GM23338 (cell line): Measurements from ENCODE around the gene ACBD4.

Experiments
- CREB1 ChIP-seq: fragments of 250-450 bp; sonication (Bioruptor Pico); IDR thresholded peaks from 2 replicates; pipeline ENCODE4 v1.5.0; 2020; ENCODE audit warnings: low read depth, mild to moderate bottlenecking, moderate library complexity
- EZH2 ChIP-seq: fragments of 200-600 bp; sonication (generic); IDR thresholded peaks from one replicate; pipeline ENCODE4 v1.8.0; 2017; ENCODE audit warnings: antibody characterized with exemption, mild to moderate bottlenecking, low read depth; ENCODE audit not compliant: unreplicated experiment
- EZH2phosphoT487 ChIP-seq: fragments of 200-600 bp; sonication (generic); IDR thresholded peaks from one replicate; pipeline ENCODE4 v1.8.1; 2018; ENCODE audit warnings: antibody characterized with exemption; ENCODE audit not compliant: unreplicated experiment
- NANOG ChIP-seq: IDR thresholded peaks from 2 replicates; pipeline ENCODE4 v1.6.1; 2016; ENCODE audit warnings: antibody characterized with exemption, borderline replicate concordance
- POLR2AphosphoS5 ChIP-seq: IDR thresholded peaks from 2 replicates; pipeline ENCODE4 v1.6.1; 2016; ENCODE audit warnings: antibody characterized with exemption, low read depth
- TF ChIP-seq, protein P1 (sequence below), 2 experiments: fragments of 200-600 bp in 1 of 2; sonication (generic) in 1 of 2; conservative IDR thresholded peaks; 2 replicates each; pipeline versions ENCODE4 v1.5.1 to v1.6.1; 2016 to 2017; ENCODE audit warnings: antibody characterized with exemption in 2 of 2, low read depth in 2 of 2, mild to moderate bottlenecking in 2 of 2, moderate library complexity in 1 of 2
- TF ChIP-seq, protein P2 (sequence below): IDR thresholded peaks from one replicate; pipeline ENCODE4 v1.6.1; 2018; ENCODE audit warnings: antibody characterized with exemption; ENCODE audit not compliant: unreplicated experiment

DNA sequence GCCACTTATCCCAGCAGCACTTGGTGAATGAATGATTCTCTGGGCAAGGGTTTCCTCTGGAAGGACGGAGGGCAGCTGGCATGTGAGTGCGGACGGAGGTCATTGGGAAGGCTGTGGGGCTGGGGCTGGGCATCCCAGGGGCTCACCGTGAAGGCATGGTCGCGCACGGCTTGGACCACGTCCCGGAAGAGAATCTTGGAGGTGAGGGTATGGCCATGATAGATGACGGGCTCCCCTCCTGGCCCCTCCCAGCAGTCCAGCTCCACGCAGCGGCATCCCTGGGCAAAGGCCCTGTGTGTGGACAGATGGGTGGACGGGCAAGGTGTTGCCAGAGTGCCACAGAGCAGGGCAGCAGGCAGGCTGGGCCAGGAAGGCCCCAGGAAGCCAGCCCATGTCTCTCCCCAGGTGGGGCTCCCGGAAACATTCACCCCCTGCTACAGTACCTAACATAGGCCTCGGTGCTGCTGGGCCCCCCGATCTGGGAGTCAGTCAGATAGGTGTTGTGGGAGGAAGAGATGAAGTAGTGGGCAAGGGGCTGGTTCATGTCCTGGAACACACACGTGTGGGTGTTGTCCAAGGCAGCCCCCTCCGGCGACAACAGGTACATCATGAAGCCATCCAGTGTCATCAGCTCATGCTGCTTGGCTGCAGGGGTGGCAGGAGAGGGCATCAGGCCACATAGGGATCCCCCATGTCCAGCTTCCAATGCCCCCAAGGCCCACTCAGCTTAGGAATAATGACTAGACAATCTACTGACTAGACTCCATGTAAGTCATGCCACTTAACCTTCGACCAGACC, 17.4 kb upstream of the ACBD4 start:
- no peak for TF ChIP-seq POLR2AphosphoS5
- TF ChIP-seq, protein P1, sequence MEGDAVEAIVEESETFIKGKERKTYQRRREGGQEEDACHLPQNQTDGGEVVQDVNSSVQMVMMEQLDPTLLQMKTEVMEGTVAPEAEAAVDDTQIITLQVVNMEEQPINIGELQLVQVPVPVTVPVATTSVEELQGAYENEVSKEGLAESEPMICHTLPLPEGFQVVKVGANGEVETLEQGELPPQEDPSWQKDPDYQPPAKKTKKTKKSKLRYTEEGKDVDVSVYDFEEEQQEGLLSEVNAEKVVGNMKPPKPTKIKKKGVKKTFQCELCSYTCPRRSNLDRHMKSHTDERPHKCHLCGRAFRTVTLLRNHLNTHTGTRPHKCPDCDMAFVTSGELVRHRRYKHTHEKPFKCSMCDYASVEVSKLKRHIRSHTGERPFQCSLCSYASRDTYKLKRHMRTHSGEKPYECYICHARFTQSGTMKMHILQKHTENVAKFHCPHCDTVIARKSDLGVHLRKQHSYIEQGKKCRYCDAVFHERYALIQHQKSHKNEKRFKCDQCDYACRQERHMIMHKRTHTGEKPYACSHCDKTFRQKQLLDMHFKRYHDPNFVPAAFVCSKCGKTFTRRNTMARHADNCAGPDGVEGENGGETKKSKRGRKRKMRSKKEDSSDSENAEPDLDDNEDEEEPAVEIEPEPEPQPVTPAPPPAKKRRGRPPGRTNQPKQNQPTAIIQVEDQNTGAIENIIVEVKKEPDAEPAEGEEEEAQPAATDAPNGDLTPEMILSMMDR (conservative IDR thresholded peaks at IDR 0.05; ENCODE audit: low read depth in 2 of 2), result no peak
- no peak for TF ChIP-seq NANOG
- TF ChIP-seq, protein P2, sequence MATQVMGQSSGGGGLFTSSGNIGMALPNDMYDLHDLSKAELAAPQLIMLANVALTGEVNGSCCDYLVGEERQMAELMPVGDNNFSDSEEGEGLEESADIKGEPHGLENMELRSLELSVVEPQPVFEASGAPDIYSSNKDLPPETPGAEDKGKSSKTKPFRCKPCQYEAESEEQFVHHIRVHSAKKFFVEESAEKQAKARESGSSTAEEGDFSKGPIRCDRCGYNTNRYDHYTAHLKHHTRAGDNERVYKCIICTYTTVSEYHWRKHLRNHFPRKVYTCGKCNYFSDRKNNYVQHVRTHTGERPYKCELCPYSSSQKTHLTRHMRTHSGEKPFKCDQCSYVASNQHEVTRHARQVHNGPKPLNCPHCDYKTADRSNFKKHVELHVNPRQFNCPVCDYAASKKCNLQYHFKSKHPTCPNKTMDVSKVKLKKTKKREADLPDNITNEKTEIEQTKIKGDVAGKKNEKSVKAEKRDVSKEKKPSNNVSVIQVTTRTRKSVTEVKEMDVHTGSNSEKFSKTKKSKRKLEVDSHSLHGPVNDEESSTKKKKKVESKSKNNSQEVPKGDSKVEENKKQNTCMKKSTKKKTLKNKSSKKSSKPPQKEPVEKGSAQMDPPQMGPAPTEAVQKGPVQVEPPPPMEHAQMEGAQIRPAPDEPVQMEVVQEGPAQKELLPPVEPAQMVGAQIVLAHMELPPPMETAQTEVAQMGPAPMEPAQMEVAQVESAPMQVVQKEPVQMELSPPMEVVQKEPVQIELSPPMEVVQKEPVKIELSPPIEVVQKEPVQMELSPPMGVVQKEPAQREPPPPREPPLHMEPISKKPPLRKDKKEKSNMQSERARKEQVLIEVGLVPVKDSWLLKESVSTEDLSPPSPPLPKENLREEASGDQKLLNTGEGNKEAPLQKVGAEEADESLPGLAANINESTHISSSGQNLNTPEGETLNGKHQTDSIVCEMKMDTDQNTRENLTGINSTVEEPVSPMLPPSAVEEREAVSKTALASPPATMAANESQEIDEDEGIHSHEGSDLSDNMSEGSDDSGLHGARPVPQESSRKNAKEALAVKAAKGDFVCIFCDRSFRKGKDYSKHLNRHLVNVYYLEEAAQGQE, result no peak
- no peak for TF ChIP-seq EZH2phosphoT487
- no peak for TF ChIP-seq CREB1 (CRISPR knock-in tag)
- TF ChIP-seq EZH2, result no peak
